Cardiac muscle cell (in vitro differentiated cells and primary cell): ENCODE measurements around the gene GPR101. TPM values are rescaled to one million over a fixed set of nuclear protein-coding genes. Genes with fewer than 3 reads are reported as not detected.

ENCODE experiments used
- DNase-seq, 2 donors: peaks; one replicate each; pipeline versions ENCODE4 v3.0.0 to v3.0.0-alpha.2; 2010 to 2017; ENCODE audit warnings: low read depth in 1 of 2, low spot score in 1 of 2
- H3K27ac ChIP-seq: fragments of 200-600 bp; sonication (generic); 2 replicates; pipeline ENCODE4 v1.5.1; 2016
- H3K27me3 ChIP-seq: fragments of 200-600 bp; sonication (generic); 2 replicates; pipeline ENCODE4 v1.6.0; 2016; ENCODE audit warnings: control low read depth
- H3K36me3 ChIP-seq: fragments of 200-600 bp; sonication (generic); 2 replicates; pipeline ENCODE4 v1.5.1; 2016; ENCODE audit warnings: control low read depth
- H3K4me1 ChIP-seq: fragments of 200-600 bp; sonication (generic); 2 replicates; pipeline ENCODE4 v1.8.1; 2017; ENCODE audit warnings: low read depth, mild to moderate bottlenecking, mixed run types
- H3K4me3 ChIP-seq: fragments of 200-600 bp; sonication (generic); 2 replicates; pipeline ENCODE4 v1.5.1; 2016; ENCODE audit warnings: mild to moderate bottlenecking
- H3K9me3 ChIP-seq: fragments of 200-600 bp; sonication (generic); 2 replicates; pipeline ENCODE4 v1.5.1; 2017; ENCODE audit warnings: low read depth, mild to moderate bottlenecking, control low read depth
- CTCF ChIP-seq: IDR thresholded peaks from 2 replicates; pipeline ENCODE4 v1.5.1; 2012; ENCODE audit warnings: low read depth, mild to moderate bottlenecking, low read length
- polyA plus RNA-seq: library from polyadenylated mRNA; unstranded; fragments of >200 nt; fragmentation: Nextera tagmentation; extraction: Ambion mirVana; gene quantifications from 2 replicates; pipeline ENCODE4 v1.2.1, GENCODE V29; 2016
- total RNA-seq: library from RNA; depleted of rRNA; stranded (reverse); fragments of >200 nt; gene quantifications from 2 replicates; pipeline ENCODE4 v1.2.3, GENCODE V29; 2016

GPR101 gene
- total and polyA plus RNA-seq, 2 experiments from 2014 or later = not detected

GRCh38 chrX:137062915-137063617 is 29.3 kb upstream of the GPR101 start:
- no peaks in the 10 kb centered on the region for H3K4me1 ChIP-seq
- no peaks in the 10 kb centered on the region for H3K36me3 ChIP-seq
- DNase-seq = no peak
- no peak for TF ChIP-seq CTCF
- H3K27me3 ChIP-seq = no peaks in the 10 kb centered on the region
- no peak overlapping the region for H3K4me3 ChIP-seq
- H3K27ac ChIP-seq = no peak overlapping the region
- no peaks in the 10 kb centered on the region for H3K9me3 ChIP-seq

- H3K4me1 ChIP-seq = no peaks in the 10 kb centered on the region
- no peak overlapping the region for H3K4me3 ChIP-seq
- no peak overlapping the region for H3K27ac ChIP-seq
- H3K27me3 ChIP-seq = peaks cover 20% of the 10 kb centered on the region
- H3K9me3 ChIP-seq = no peaks in the 10 kb centered on the region
- H3K36me3 ChIP-seq = no peaks in the 10 kb centered on the region
- no peak for TF ChIP-seq CTCF
- DNase-seq = no peak
Observed at GRCh38 chrX:137058339-137059127, 24.7 kb upstream of the GPR101 start.

- peak overlapping the region; percentile 29 for H3K4me3 ChIP-seq
- H3K36me3 ChIP-seq = no peaks in the 10 kb centered on the region
- H3K27me3 ChIP-seq = peaks cover 51% of the 10 kb centered on the region
- TF ChIP-seq CTCF = no peak
- DNase-seq = peak in 1 of 2 donors; percentile 0
- H3K4me1 ChIP-seq = no peaks in the 10 kb centered on the region
- no peaks in the 10 kb centered on the region for H3K9me3 ChIP-seq
- H3K27ac ChIP-seq = no peak overlapping the region
Observed at GRCh38 chrX:137052643-137053235, 18.9 kb upstream of the GPR101 start.

GRCh38 chrX:137051978-137052642 is 18.3 kb upstream of the GPR101 start:
- no peaks in the 10 kb centered on the region for H3K36me3 ChIP-seq
- H3K4me3 ChIP-seq = peak overlapping the region; percentile 29
- H3K27ac ChIP-seq = no peak overlapping the region
- no peaks in the 10 kb centered on the region for H3K9me3 ChIP-seq
- peaks cover 51% of the 10 kb centered on the region for H3K27me3 ChIP-seq
- no peaks in the 10 kb centered on the region for H3K4me1 ChIP-seq
- DNase-seq = peak; percentile 58 to 75
- peak; percentile 72 for TF ChIP-seq CTCF

GRCh38 chrX:137044893-137045292 is 11.1 kb upstream of the GPR101 start:
- Histone ChIP-seq H3K9me3 (no peaks in the 10 kb centered on the region), H3K4me3 (no peak overlapping the region), H3K4me1 (no peaks in the 10 kb centered on the region), H3K27ac (no peak overlapping the region), H3K27me3 (no peaks in the 10 kb centered on the region), H3K36me3 (no peaks in the 10 kb centered on the region)
- TF ChIP-seq CTCF = no peak
- no peak for DNase-seq
